ENCODE measurements around the gene IP6K1.

Gene IP6K1

DNA sequence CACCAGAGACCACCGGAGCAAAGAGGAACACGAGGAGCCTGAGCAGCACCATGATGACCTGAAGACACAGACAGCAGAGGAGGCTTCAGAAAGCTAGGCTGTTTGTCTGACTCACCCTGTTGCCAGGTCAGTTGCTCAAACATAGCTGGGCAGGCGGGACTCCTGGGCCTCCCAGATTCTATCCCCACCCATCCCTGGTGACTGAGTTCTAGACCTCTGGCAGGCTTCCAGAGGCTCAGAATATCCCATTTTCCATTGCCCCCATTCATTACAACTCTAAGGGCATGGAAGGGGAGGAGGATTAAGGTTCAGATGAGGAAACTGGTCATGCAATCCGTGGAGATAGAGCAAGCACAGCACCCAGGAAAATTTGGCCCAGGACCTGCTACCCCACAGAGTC, 13.4 kb upstream of the IP6K1 start, which contains the start of gene CDHR4:
Gene CDHR4, minus strand, starts transcription at position 113 of the 400 bp plus-strand sequence. Its CDS starts 61 bp downstream, at position 52.
- ChIA-PET POLR2A (interaction anchor here (1.4 kb wide), 1 partner anchor 13 kb away, joined by 3 read pairs; the partner anchor contains the start of gene IP6K1), CTCF (interaction anchor here (0.6 to 0.9 kb wide), 3 partner anchors 12 to 372 kb away, joined by 3 read pairs; no protein-coding TSS in a partner anchor)
- TF ChIP-seq, protein P1, sequence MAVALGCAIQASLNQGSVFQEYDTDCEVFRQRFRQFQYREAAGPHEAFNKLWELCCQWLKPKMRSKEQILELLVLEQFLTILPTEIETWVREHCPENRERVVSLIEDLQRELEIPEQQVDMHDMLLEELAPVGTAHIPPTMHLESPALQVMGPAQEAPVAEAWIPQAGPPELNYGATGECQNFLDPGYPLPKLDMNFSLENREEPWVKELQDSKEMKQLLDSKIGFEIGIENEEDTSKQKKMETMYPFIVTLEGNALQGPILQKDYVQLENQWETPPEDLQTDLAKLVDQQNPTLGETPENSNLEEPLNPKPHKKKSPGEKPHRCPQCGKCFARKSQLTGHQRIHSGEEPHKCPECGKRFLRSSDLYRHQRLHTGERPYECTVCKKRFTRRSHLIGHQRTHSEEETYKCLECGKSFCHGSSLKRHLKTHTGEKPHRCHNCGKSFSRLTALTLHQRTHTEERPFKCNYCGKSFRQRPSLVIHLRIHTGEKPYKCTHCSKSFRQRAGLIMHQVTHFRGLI (tag by site-specific recombination; IDR thresholded peaks at IDR 0.05): peak; percentile 28; the same call in 1 of the 2 replicates
- TF ChIP-seq ZNF248 (tag by site-specific recombination; IDR thresholded peaks at IDR 0.05) (no peak), KLF1 (tag by site-specific recombination; IDR thresholded peaks at IDR 0.05) (0 out of 2 replicates have a peak, but pooled peaks have one; percentile 33)
- TF ChIP-seq, protein P2, sequence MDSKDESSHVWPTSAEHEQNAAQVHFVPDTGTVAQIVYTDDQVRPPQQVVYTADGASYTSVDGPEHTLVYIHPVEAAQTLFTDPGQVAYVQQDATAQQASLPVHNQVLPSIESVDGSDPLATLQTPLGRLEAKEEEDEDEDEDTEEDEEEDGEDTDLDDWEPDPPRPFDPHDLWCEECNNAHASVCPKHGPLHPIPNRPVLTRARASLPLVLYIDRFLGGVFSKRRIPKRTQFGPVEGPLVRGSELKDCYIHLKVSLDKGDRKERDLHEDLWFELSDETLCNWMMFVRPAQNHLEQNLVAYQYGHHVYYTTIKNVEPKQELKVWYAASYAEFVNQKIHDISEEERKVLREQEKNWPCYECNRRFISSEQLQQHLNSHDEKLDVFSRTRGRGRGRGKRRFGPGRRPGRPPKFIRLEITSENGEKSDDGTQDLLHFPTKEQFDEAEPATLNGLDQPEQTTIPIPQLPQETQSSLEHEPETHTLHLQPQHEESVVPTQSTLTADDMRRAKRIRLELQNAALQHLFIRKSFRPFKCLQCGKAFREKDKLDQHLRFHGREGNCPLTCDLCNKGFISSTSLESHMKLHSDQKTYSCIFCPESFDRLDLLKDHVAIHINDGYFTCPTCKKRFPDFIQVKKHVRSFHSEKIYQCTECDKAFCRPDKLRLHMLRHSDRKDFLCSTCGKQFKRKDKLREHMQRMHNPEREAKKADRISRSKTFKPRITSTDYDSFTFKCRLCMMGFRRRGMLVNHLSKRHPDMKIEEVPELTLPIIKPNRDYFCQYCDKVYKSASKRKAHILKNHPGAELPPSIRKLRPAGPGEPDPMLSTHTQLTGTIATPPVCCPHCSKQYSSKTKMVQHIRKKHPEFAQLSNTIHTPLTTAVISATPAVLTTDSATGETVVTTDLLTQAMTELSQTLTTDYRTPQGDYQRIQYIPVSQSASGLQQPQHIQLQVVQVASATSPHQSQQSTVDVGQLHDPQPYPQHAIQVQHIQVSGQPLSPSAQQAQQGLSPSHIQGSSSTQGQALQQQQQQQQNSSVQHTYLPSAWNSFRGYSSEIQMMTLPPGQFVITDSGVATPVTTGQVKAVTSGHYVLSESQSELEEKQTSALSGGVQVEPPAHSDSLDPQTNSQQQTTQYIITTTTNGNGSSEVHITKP (tag by site-specific recombination; IDR thresholded peaks at IDR 0.05): peak; percentile 55
- Histone ChIP-seq H3K9me3 (ENCODE audit: control insufficient read depth, insufficient read depth, low read depth, low read length) (no peaks in the 10 kb centered on the region), H3K4me1 (ENCODE audit: control insufficient read depth, insufficient read depth, low read length) (no peaks in the 10 kb centered on the region), H3K4me3 (ENCODE audit: low read depth, low read length) (no peak within 1 kb of the TSS), H3K27ac (ENCODE audit: extremely low read depth, low read depth, low read length) (no peak within 1 kb of the TSS), H3K36me3 (ENCODE audit: control insufficient read depth in 2 of 2, insufficient read depth in 1 of 2, low read length in 2 of 2) (no peaks in the 10 kb centered on the region)

DNA sequence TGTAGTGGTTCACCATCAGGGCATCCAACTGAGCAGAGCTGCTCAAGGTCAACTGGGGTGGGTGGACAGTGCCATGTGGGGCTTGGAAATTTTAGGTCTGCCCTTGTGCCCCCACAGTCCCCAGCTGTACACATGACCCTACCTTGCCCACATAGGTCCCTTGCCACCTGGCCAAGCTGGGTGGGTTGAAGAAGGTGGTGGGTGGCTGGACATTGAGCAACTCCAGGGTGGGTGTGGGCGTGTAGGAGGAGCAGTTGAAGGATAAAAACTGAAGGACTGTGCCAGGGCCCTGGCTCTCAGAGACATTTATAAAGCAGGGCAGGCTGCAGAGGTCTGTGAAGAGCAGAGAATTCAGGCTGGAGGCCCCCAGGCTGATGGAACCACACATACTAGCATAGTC, 12.8 kb upstream of the IP6K1 start:
- POLR2A ChIA-PET: interaction anchor here (1.4 kb wide), 1 partner anchor 13 kb away, joined by 3 read pairs; the partner anchor contains the start of gene IP6K1
- H3K36me3 ChIP-seq (ENCODE audit: control insufficient read depth in 2 of 2, insufficient read depth in 1 of 2, low read length in 2 of 2): no peaks in the 10 kb centered on the region
- CTCF ChIA-PET: interaction anchor here (0.6 kb wide), 2 partner anchors 13 to 373 kb away, joined by 3 read pairs; no protein-coding TSS in a partner anchor
- H3K4me1 ChIP-seq (ENCODE audit: control insufficient read depth, insufficient read depth, low read length): no peaks in the 10 kb centered on the region
- H3K27ac ChIP-seq (ENCODE audit: extremely low read depth, low read depth, low read length): no peak overlapping the region
- H3K9me3 ChIP-seq (ENCODE audit: control insufficient read depth, insufficient read depth, low read depth, low read length): no peaks in the 10 kb centered on the region
- H3K4me3 ChIP-seq (ENCODE audit: low read depth, low read length): no peak overlapping the region
- TF ChIP-seq ZBTB20 (tag by site-specific recombination; IDR thresholded peaks at IDR 0.05) (no peak), ZNF561 (tag by site-specific recombination; IDR thresholded peaks at IDR 0.05; ENCODE audit: borderline replicate concordance) (no peak), ZNF747 (tag by site-specific recombination; IDR thresholded peaks at IDR 0.05) (no peak), ZFHX2 (tag by site-specific recombination; conservative IDR thresholded peaks at IDR 0.05) (peak; percentile 95), ZEB2 (tag by site-specific recombination; IDR thresholded peaks at IDR 0.05) (no peak), KLF7 (tag by site-specific recombination; IDR thresholded peaks at IDR 0.05; ENCODE audit: borderline replicate concordance) (no peak), ZNF394 (tag by site-specific recombination; IDR thresholded peaks at IDR 0.05; ENCODE audit: borderline replicate concordance) (no peak), ZNF133 (tag by site-specific recombination; IDR thresholded peaks at IDR 0.05) (no peak), ZNF23 (tag by site-specific recombination; IDR thresholded peaks at IDR 0.05; ENCODE audit: borderline replicate concordance) (no peak), ZNF138 (tag by site-specific recombination; IDR thresholded peaks at IDR 0.05; ENCODE audit: borderline replicate concordance) (no peak), ZFP41 (tag by site-specific recombination; IDR thresholded peaks at IDR 0.05; ENCODE audit: borderline replicate concordance) (no peak), ZIC2 (tag by site-specific recombination; IDR thresholded peaks at IDR 0.05) (no peak), ZNF654 (tag by site-specific recombination; IDR thresholded peaks at IDR 0.05; ENCODE audit: low read depth) (no peak), SCRT2 (tag by site-specific recombination; IDR thresholded peaks at IDR 0.05) (no peak), EGR2 (tag by site-specific recombination; IDR thresholded peaks at IDR 0.05; ENCODE audit: low read depth) (peak; percentile 90), ZNF184 (tag by site-specific recombination; IDR thresholded peaks at IDR 0.05) (no peak)
- TF ChIP-seq, protein P3, sequence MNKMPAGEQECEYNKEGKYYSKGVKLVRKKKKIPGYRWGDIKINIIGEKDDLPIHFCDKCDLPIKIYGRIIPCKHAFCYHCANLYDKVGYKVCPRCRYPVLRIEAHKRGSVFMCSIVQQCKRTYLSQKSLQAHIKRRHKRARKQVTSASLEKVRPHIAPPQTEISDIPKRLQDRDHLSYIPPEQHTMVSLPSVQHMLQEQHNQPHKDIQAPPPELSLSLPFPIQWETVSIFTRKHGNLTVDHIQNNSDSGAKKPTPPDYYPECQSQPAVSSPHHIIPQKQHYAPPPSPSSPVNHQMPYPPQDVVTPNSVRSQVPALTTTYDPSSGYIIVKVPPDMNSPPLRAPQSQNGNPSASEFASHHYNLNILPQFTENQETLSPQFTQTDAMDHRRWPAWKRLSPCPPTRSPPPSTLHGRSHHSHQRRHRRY (tag by site-specific recombination; IDR thresholded peaks at IDR 0.05): no peak
- TF ChIP-seq, protein P2 (tag by site-specific recombination; IDR thresholded peaks at IDR 0.05): no peak
